Stimulated activated CD8-positive, alpha-beta memory T cell treated with anti-CD3 and anti-CD28 coated beads, Interleukin-2, amount 100 ng/mL, for 1 hour (primary cell): ENCODE data around the gene ZNF407.
"Not testable (repeated sequence)": the region's sequence is repeated elsewhere in the genome, so short reads cannot be mapped to it uniquely, and the experiment has no call there.

Source experiments
- DNase-seq, 2 donors: peaks; one replicate each; pipeline ENCODE4 v3.0.0-alpha.2; 2020; ENCODE audit warnings: low read depth in 2 of 2

The ZNF407 gene

GRCh38 chr18:75101916-75102315 is 504.2 kb downstream of the ZNF407 start:
- no peak for DNase-seq

DNA sequence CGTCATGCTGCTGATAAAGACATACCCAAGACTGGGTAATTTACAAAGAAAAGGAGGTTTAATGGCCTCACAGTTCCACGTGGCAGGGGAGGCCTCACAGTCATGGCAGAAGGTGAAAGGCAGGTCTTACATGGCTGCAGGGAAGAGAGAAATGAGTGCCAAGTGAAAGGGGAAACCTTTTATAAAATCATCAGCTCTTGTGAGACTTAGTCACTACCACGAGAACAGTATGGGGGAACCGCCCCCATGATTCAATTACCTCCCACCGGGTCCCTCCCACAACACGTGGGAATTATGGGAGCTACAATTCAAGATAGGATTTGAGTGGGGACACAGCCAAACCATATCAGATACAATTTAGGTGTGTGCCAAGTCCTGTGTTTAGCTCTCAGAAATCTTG is 506.4 kb downstream of the ZNF407 start:
- DNase-seq, result not testable (repeated sequence)

- no peak for DNase-seq
Measured at GRCh38 chr18:75104483-75104882, 506.8 kb downstream of the ZNF407 start.

DNA sequence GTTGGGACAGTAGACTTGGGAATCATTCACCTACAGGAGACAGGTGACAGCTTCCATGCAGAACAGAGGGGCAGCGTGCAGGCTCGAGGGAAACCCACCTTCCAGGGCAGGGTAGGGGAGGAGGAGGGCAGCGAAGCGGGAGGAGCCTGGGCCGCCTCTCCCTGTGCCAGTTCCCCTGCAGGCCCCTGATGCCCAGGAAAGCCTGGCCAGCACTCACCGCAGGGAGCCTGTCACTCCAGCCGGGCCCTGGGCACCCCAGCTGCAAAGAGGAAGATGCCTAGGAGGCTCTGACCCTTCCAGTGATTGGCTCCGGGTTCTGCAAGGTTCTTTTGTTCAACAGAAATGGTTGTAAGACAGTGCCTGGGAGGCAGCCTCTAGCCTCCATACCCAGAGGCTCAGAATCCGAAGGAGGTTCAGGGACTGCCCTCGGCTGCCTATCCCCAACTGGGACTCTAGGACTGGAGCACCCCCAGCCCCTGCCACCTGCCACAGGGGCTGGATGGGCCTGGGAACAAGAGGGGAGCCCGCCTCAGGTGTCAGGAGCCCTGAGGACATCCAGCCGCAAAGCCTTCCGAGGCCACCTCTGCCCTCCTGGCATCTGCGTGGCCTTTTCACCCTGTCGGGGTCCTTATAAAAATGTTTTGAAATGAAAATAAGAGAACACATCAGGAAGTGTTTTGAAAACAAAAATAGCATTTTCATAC is 508.0 kb downstream of the ZNF407 start:
- DNase-seq, result no peak

GRCh38 chr18:75106746-75107145 is 509.1 kb downstream of the ZNF407 start:
- no peak for DNase-seq

- no peak for DNase-seq
Measured at GRCh38 chr18:75107196-75107930, 509.7 kb downstream of the ZNF407 start.

- DNase-seq, result no peak
Measured at GRCh38 chr18:75107931-75108276, 510.2 kb downstream of the ZNF407 start.

DNA sequence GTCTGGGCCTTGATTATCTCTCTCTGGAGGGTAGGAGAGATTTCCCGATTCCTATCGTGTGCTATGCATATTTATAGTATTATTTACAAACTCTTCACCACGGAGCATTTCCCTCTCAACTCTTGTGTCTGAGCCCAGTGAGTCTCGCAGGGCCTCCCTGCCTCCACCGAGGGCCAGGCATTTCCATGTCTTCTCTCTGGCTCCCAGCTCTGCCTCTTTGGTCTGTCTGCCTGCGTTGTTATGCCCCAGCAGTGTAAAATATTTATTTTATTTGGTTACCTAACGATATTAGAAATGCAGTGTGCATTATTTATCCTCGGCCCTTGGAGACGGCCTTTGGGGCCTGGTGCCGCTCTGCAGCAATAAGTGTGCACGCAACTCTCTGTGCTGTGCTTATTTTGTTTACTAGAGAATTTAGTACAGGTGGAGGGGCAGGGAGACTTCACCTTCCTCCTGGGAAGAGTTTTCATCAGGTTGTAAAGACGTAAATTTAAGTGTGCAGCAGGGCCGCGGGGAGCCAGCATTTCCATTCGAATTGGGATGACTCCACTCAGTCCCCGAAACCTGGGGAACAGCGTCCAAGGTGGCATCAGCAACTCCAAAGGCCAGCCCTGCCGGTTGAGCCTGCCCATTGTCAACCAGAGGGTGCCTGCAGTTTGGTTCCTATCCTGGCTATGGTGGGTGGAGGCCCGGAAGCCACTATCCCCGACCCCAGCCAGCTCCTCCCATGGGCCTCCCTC is 511.1 kb downstream of the ZNF407 start:
- no peak for DNase-seq

DNA sequence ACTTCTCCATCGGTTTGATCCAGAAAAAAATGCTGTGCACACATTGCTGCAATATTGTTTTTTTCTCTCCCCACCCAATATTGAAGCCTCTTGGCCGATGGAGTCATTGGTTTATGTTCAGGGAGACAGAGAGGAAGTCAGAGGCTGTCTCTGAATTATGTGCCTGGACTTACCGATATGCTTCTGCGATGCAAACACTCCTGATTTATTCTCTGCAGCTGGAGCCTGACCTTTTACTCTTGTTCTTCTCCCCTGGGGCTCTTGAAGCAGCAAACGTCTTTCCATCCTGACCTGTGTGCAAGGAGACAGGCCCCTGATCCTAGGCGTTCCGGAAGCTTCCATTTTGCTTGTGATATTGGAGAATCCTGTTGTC is 511.6 kb downstream of the ZNF407 start:
- DNase-seq, result no peak

DNA sequence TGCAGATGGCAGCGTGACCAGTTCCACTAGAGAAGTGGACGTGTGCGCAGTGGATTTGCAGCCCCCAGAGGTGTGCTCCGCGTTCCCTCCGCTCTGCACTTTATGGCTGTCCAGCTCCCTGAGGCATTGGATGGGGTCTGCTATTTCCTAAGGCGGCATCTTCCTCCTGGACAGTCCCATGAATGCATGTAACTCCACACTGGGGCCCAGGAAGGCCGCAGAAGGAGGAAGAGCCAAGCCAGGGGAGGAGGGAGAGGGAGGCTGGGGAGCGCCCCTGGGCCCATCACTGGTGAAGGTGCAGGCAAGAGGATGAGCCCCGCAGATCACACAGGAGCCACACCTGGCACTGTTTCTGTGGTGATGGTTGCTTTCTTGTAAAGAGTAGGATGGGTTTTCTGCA is 512.1 kb downstream of the ZNF407 start:
- DNase-seq, result no peak

GRCh38 chr18:75110311-75110710 is 512.6 kb downstream of the ZNF407 start:
- DNase-seq, result no peak

DNA sequence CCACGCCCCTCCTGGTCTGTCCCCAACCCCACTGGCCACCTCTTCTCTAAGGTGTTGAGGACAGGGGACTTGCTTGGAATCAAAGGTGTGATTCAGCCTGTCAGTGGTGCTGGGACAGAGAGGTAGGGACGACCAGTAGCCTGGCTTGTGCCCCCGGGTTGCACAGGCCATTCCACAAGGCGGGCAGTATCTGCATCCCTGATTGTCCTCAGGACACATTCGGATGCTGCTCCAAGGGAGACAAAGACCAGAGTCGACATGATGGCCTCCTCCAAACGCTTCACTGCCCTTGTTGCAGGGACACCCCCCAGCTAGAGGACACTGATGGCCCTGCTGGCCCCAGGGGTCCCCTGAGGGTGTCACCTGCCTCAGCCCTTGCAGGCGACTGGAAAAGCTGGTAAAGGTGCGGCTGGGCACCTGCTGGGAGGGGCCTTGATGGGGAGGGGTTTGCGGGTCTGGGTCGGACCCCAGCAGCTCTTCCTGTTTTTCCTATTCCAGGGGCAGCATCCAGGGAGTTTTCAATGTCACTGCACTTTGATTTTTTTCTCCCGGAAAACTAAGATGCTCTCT is 513.3 kb downstream of the ZNF407 start:
- DNase-seq, result no peak

- no peak for DNase-seq
Measured at GRCh38 chr18:75111760-75112159, 514.1 kb downstream of the ZNF407 start.

- no peak for DNase-seq
Measured at GRCh38 chr18:75112186-75113096, 514.8 kb downstream of the ZNF407 start.

DNA sequence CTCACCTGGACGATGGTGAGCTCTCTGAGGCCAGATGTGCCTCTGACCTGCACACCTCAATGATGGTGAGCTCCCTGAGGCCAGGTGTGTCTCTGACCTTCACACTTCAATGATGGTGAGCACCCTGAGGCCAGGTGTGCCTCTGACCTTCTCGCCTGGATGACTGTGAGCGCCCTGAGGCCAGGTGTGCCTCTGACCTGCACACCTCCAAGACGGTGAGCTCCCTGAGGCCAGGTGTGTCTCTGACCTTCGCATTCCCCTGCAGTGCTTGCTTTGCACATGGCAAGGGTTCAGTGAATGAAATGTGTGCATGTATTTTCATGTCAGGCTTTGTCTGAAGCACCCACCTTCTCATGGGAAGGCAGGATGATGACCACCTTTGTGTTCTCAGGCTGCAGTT is 515.8 kb downstream of the ZNF407 start:
- no peak for DNase-seq

DNA sequence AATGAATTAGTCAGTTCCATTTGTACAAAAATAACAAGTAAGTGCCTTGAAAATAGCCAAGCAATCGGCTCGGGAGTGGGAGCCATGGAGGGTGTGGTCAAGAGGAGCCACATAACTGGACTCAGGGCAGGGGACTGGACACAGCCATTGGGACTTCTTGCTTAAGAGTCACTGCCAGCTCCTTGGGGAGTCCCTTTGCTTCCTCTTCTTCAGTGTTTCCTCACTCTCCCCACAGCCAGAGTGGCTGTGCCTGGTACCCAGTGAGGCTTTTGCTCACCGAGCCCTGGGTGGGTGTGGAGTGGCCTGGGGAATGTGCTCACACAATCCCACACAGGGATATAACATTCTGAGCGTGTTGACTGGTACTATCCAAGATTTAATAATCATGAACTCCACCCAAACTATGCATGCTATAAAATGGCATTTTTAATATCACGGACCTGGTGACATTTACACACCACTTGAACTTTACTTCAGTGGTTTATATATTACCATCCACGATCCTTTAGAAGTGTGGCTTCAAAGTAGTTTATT is 516.6 kb downstream of the ZNF407 start:
- no peak for DNase-seq
